DOHH2 (cell line): ENCODE data around the gene INTS2.

Source experiments
- CTCF ChIP-seq: fragments of 200-600 bp; sonication (generic); IDR thresholded peaks from one replicate; pipeline ENCODE4 v1.5.1; 2014; ENCODE audit warnings: antibody characterized with exemption, mild to moderate bottlenecking, low read depth, low read length; ENCODE audit not compliant: poor library complexity, severe bottlenecking
- EZH2phosphoT487 ChIP-seq: fragments of 200-600 bp; sonication (generic); IDR thresholded peaks from 2 replicates; pipeline ENCODE4 v1.6.1; 2017; ENCODE audit warnings: borderline replicate concordance, mild to moderate bottlenecking, antibody characterized with exemption, low read length, moderate library complexity, mixed read lengths

- TF ChIP-seq EZH2phosphoT487 (no peak), CTCF (no peak)
These were observed 59.7 kb downstream of the INTS2 start for GRCh38 chr17:61868074-61868473.
